VCaP (cell line): ENCODE results near the gene RNASE4.

Experiments used
- H3K27ac ChIP-seq: fragments of 450-650 bp; 2 replicates; pipeline ENCODE4 v1.5.1; 2017
- TF ChIP-seq, protein P1 (sequence below): fragments of 450-650 bp; conservative IDR thresholded peaks from 2 replicates; pipeline ENCODE4 v1.5.1; 2017; ENCODE audit warnings: mild to moderate bottlenecking, moderate library complexity

The RNASE4 gene

GRCh38 chr14:20742132-20742531 is 57.8 kb downstream of the RNASE4 start:
- TF ChIP-seq, protein P1, sequence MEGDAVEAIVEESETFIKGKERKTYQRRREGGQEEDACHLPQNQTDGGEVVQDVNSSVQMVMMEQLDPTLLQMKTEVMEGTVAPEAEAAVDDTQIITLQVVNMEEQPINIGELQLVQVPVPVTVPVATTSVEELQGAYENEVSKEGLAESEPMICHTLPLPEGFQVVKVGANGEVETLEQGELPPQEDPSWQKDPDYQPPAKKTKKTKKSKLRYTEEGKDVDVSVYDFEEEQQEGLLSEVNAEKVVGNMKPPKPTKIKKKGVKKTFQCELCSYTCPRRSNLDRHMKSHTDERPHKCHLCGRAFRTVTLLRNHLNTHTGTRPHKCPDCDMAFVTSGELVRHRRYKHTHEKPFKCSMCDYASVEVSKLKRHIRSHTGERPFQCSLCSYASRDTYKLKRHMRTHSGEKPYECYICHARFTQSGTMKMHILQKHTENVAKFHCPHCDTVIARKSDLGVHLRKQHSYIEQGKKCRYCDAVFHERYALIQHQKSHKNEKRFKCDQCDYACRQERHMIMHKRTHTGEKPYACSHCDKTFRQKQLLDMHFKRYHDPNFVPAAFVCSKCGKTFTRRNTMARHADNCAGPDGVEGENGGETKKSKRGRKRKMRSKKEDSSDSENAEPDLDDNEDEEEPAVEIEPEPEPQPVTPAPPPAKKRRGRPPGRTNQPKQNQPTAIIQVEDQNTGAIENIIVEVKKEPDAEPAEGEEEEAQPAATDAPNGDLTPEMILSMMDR: no peak
- H3K27ac ChIP-seq: no peak overlapping the region

DNA sequence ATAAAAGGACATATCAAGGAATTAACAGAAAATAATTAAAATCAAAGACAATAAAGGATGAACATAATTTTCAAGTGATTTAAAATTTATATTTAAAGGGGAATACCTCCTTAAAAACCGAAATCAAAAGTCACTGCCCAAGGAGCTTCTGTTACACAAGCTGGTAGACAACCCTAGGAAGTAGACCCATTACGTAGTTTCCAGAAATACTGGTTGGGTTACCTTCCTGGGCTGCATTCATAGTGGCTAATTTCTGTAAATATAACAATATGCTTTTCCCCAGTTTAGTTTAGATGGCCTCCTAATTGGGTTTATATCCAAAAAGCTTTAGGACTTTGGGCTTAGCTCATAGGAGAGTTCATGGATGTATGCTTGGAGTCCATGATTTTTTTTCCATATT is 59.2 kb downstream of the RNASE4 start:
- H3K27ac ChIP-seq: no peak overlapping the region
- TF ChIP-seq, protein P1: no peak

GRCh38 chr14:20745571-20746358 is 61.4 kb downstream of the RNASE4 start, which contains the start of gene EDDM3A:
Gene EDDM3A (plus strand): TSS chr14:20745887. CDS start chr14:20747581, 1,694 bp downstream.
- TF ChIP-seq, protein P1: no peak
- no peak within 1 kb of the TSS for H3K27ac ChIP-seq

DNA sequence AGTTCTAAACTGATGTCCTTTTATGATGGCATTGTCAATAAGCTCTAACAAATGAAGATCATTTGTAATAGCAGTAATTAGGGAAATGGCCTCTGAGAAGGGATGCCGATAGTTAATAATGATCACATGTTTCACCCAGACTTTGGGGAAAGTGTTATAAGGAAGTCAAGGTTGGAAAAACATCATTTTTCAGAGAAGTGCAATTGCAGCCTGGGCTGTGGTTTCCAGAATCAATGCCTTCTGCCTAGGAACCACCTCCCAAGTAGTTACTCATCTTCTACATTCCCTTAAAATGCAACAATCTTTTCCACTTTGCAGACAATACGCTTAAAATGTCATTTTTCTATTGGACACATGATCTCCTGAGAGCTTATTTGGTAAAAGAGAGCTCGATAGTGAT is 62.2 kb downstream of the RNASE4 start:
- H3K27ac ChIP-seq: no peak overlapping the region
- TF ChIP-seq, protein P1: no peak

DNA sequence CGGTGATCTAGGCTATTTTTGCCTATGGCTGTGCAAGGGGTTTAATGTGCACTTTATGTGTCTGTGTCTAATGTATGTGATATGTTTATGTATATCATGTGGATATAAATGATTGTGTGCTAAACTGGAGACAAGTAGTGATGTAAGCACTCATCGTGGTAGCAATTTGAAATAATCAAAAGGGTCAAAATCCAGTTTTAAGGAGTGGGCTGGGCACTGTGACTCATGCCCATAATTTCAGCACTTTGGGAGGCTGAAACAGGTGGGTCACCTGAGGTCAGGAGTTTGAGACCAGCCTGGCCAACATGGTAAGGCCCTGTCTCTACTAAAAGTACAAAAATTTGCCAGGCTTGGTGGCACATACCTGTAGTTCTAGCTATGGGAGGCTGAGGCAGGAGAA is 64.1 kb downstream of the RNASE4 start:
- no peak overlapping the region for H3K27ac ChIP-seq
- TF ChIP-seq, protein P1: no peak

GRCh38 chr14:20750194-20750593 is 65.8 kb downstream of the RNASE4 start:
- TF ChIP-seq, protein P1: no peak
- H3K27ac ChIP-seq: no peak overlapping the region
